Neuronal stem cell (in vitro differentiated cells): Measurements from ENCODE around the gene FPR3.
"Not testable (repeated sequence)": the region's sequence is repeated elsewhere in the genome, so short reads cannot be mapped to it uniquely, and the experiment has no call there.

Source experiments
- DNase-seq: peaks from one replicate; pipeline ENCODE4 v3.0.0-alpha.2; 2013; ENCODE audit warnings: low spot score
- H2AFZ ChIP-seq: one replicate; pipeline ENCODE4 v1.6.1; 2013; ENCODE audit warnings: mild to moderate bottlenecking, low read length, inconsistent platforms
- H2AK5ac ChIP-seq: 2 replicates; pipeline ENCODE4 v1.6.1; 2013; ENCODE audit warnings: low read depth, mild to moderate bottlenecking, inconsistent platforms, low read length, moderate library complexity, mixed read lengths
- H2BK120ac ChIP-seq: 2 replicates; pipeline ENCODE4 v1.6.1; 2013; ENCODE audit warnings: low read depth, mild to moderate bottlenecking, inconsistent platforms, low read length, moderate library complexity, mixed read lengths
- H2BK12ac ChIP-seq: one replicate; pipeline ENCODE4 v1.6.1; 2013; ENCODE audit warnings: low read length, inconsistent platforms
- H2BK15ac ChIP-seq: 2 replicates; pipeline ENCODE4 v1.6.1; 2013; ENCODE audit warnings: mild to moderate bottlenecking, low read length, inconsistent platforms, mixed read lengths
- H2BK5ac ChIP-seq: one replicate; pipeline ENCODE4 v1.6.1; 2013; ENCODE audit warnings: inconsistent platforms, mild to moderate bottlenecking, low read length, moderate library complexity
- H3K14ac ChIP-seq: one replicate; pipeline ENCODE4 v1.6.1; 2013; ENCODE audit warnings: low read length, inconsistent platforms
- H3K18ac ChIP-seq: 2 replicates; pipeline ENCODE4 v1.6.1; 2013; ENCODE audit warnings: low read length, inconsistent platforms
- H3K23ac ChIP-seq: 2 replicates; pipeline ENCODE4 v1.6.1; 2013; ENCODE audit warnings: low read depth, mild to moderate bottlenecking, mixed read lengths, low read length, inconsistent platforms; ENCODE audit not compliant: poor library complexity
- H3K27ac ChIP-seq: replicated peaks from 3 replicates; pipeline ENCODE4 v1.5.1; 2013; ENCODE audit warnings: low read length, inconsistent platforms
- H3K27me3 ChIP-seq, 3 experiments: 2 replicates each; pipeline ENCODE4 v1.6.1; 2013; ENCODE audit warnings: low read length in 3 of 3, mild to moderate bottlenecking in 2 of 3, inconsistent platforms in 1 of 3, low read depth in 1 of 3, mixed read lengths in 1 of 3, moderate library complexity in 1 of 3; ENCODE audit not compliant: control insufficient read depth in 3 of 3, insufficient read depth in 3 of 3
- H3K36me3 ChIP-seq, 2 donors: replicated peaks in 1 of 2; 2 replicates each; pipeline ENCODE4 v1.6.1; 2013; ENCODE audit warnings: low read length in 2 of 2; ENCODE audit not compliant: control insufficient read depth in 2 of 2, insufficient read depth in 2 of 2
- H3K4ac ChIP-seq: 2 replicates; pipeline ENCODE4 v1.6.1; 2013; ENCODE audit warnings: inconsistent platforms, mild to moderate bottlenecking, low read length, moderate library complexity
- H3K4me1 ChIP-seq, 2 donors: 1 replicate in 1 of 2; 2 replicates in 1 of 2; pipeline ENCODE4 v1.6.1; 2013; ENCODE audit warnings: low read length in 2 of 2, low read depth in 1 of 2; ENCODE audit not compliant: control insufficient read depth in 2 of 2, insufficient read depth in 1 of 2
- H3K4me2 ChIP-seq: one replicate; pipeline ENCODE4 v1.6.1; 2013; ENCODE audit warnings: mild to moderate bottlenecking, low read length, inconsistent platforms; ENCODE audit not compliant: insufficient read depth, poor library complexity, severe bottlenecking
- H3K4me3 ChIP-seq, 2 donors: 2 replicates each; pipeline ENCODE4 v1.5.1; 2013; ENCODE audit warnings: low read length in 2 of 2, mild to moderate bottlenecking in 2 of 2, inconsistent platforms in 1 of 2, moderate library complexity in 1 of 2
- H3K79me1 ChIP-seq: one replicate; pipeline ENCODE4 v1.6.1; 2013; ENCODE audit warnings: low read depth, mild to moderate bottlenecking, inconsistent platforms, low read length, moderate library complexity
- H3K9ac ChIP-seq: one replicate; pipeline ENCODE4 v1.6.1; 2013; ENCODE audit warnings: mild to moderate bottlenecking, low read depth, low read length, inconsistent platforms; ENCODE audit not compliant: poor library complexity
- H3K9me3 ChIP-seq, 2 donors: replicated peaks in 1 of 2; 2 replicates each; pipeline versions ENCODE3 to v1.6.1; 2013; ENCODE audit warnings: low read length in 2 of 2, mild to moderate bottlenecking in 2 of 2, inconsistent platforms in 1 of 2, low read depth in 1 of 2, mixed read lengths in 1 of 2, moderate library complexity in 1 of 2; ENCODE audit not compliant: control insufficient read depth in 2 of 2, insufficient read depth in 1 of 2
- H4K8ac ChIP-seq: one replicate; pipeline ENCODE4 v1.6.1; 2013; ENCODE audit warnings: low read depth, mild to moderate bottlenecking, inconsistent platforms, low read length, moderate library complexity
- H4K91ac ChIP-seq: one replicate; pipeline ENCODE4 v1.6.1; 2013; ENCODE audit warnings: low read length, low read depth, mild to moderate bottlenecking, inconsistent platforms; ENCODE audit not compliant: poor library complexity
- WGBS, 2 donors: extraction: QIAGEN DNeasy Blood & Tissue Kit; methylation state at CpG; one replicate each; pipeline ENCODE4 v1.1.7; 2013; ENCODE audit warnings: missing lambda C conversion rate in 2 of 2, mixed read lengths in 1 of 2; ENCODE audit not compliant: insufficient read length in 2 of 2, insufficient replicate concordance in 1 of 2; ENCODE audit errors: extremely low coverage in 2 of 2; 5-methylcytosine and 5-hydroxymethylcytosine counted together

Gene FPR3

GRCh38 chr19:51803519-51803918 lies 8.6 kb downstream of the FPR3 start:
- WGBS, 2 donors = no CpG with 5 or more reads among the region's 4 CpGs
- Histone ChIP-seq H2BK12ac (no peak overlapping the region), H3K23ac (no peak overlapping the region), H3K4ac (no peak overlapping the region), H3K9ac (no peak overlapping the region), H3K27ac (no peak overlapping the region), H3K36me3 (no peaks in the 10 kb centered on the region), H2BK120ac (no peak overlapping the region), H3K4me1 (peaks cover 0 to 5% of the 10 kb centered on the region in 2 donors), H2BK15ac (no peak overlapping the region), H4K91ac (no peak overlapping the region), H2AFZ (no peak overlapping the region), H3K27me3 (no peaks in the 10 kb centered on the region), H2BK5ac (no peak overlapping the region), H3K4me2 (no peak overlapping the region), H3K14ac (no peak overlapping the region), H3K79me1 (no peaks in the 10 kb centered on the region), H3K9me3 (peaks cover under 1 to 5% of the 10 kb centered on the region in 2 donors), H4K8ac (no peak overlapping the region), H2AK5ac (no peak overlapping the region), H3K18ac (no peak overlapping the region), H3K4me3 (no peak overlapping the region)
- DNase-seq = no peak

GRCh38 chr19:51803967-51804366 lies 9.0 kb downstream of the FPR3 start:
- no peaks in the 10 kb centered on the region for H3K79me1 ChIP-seq

GRCh38 chr19:51804789-51805188 lies 9.8 kb downstream of the FPR3 start:
- not testable (repeated sequence) for H3K23ac ChIP-seq, H4K8ac ChIP-seq, H3K4me1 ChIP-seq, H2AK5ac ChIP-seq, H3K4me3 ChIP-seq, H3K18ac ChIP-seq, H2BK120ac ChIP-seq, H2BK15ac ChIP-seq, H3K27ac ChIP-seq, H2BK5ac ChIP-seq, DNase-seq, H4K91ac ChIP-seq, H3K4ac ChIP-seq, H2AFZ ChIP-seq, H3K14ac ChIP-seq, H3K4me2 ChIP-seq, H3K9ac ChIP-seq, H3K79me1 ChIP-seq, H2BK12ac ChIP-seq, H3K36me3 ChIP-seq, H3K27me3 ChIP-seq, H3K9me3 ChIP-seq
- WGBS, 2 donors = no CpG with 5 or more reads among the region's 9 CpGs

More at GRCh38 chr19:51803967-51804366, 9.0 kb downstream of the FPR3 start:
- Histone ChIP-seq H3K27ac (no peak overlapping the region), H3K27me3 (no peaks in the 10 kb centered on the region), H3K4me1 (peaks cover 0 to 5% of the 10 kb centered on the region in 2 donors), H2AK5ac (no peak overlapping the region), H3K4me2 (no peak overlapping the region), H3K18ac (no peak overlapping the region), H2BK12ac (no peak overlapping the region), H3K4ac (no peak overlapping the region), H2BK120ac (no peak overlapping the region), H3K14ac (no peak overlapping the region), H3K23ac (no peak overlapping the region), H3K36me3 (no peaks in the 10 kb centered on the region), H3K9ac (no peak overlapping the region), H2BK15ac (no peak overlapping the region), H2BK5ac (no peak overlapping the region), H3K9me3 (peaks cover 3 to 5% of the 10 kb centered on the region in 2 donors), H3K4me3 (no peak overlapping the region), H2AFZ (no peak overlapping the region), H4K91ac (no peak overlapping the region), H4K8ac (no peak overlapping the region)
- WGBS, 2 donors = no CpG with 5 or more reads among the region's 5 CpGs
- no peak for DNase-seq

GRCh38 chr19:51805396-51805795 lies 10.4 kb downstream of the FPR3 start:
- no CpG with 5 or more reads among the region's 8 CpGs for WGBS, 2 donors
- not testable (repeated sequence) for H3K4me2 ChIP-seq, H2BK12ac ChIP-seq, H3K23ac ChIP-seq, H2BK5ac ChIP-seq, H2AFZ ChIP-seq, H3K14ac ChIP-seq, H3K4me3 ChIP-seq, H3K27me3 ChIP-seq, H3K4me1 ChIP-seq, H3K36me3 ChIP-seq, H2BK15ac ChIP-seq, H4K8ac ChIP-seq, H4K91ac ChIP-seq, H3K9ac ChIP-seq, H2BK120ac ChIP-seq, H3K79me1 ChIP-seq, H3K9me3 ChIP-seq, H3K18ac ChIP-seq, DNase-seq, H2AK5ac ChIP-seq, H3K4ac ChIP-seq, H3K27ac ChIP-seq
